SK-N-MC (cell line): ENCODE measurements around the gene ALDH1L2.

ENCODE experiments used
- EZH2 ChIP-seq: fragments of 200-600 bp; sonication (generic); IDR thresholded peaks from one replicate; pipeline ENCODE4 v1.6.1; 2017; ENCODE audit warnings: antibody characterized with exemption
- POLR2AphosphoS5 ChIP-seq: IDR thresholded peaks from 2 replicates; pipeline ENCODE4 v1.6.1; 2012; ENCODE audit warnings: mild to moderate bottlenecking, low read depth, low read length, borderline replicate concordance

GRCh38 chr12:105018776-105019175, 65.5 kb downstream of the ALDH1L2 start:
- TF ChIP-seq POLR2AphosphoS5: no peak
- no peak for TF ChIP-seq EZH2
